GOT3 (cell line): Measurements from ENCODE around the gene PTPRZ1.

Source experiments
- DNase-seq: peaks from one replicate; lab custom pipeline; 2025; ENCODE audit warnings: mixed read lengths; lab: John Stamatoyannopoulos, UW

The PTPRZ1 gene

DNA sequence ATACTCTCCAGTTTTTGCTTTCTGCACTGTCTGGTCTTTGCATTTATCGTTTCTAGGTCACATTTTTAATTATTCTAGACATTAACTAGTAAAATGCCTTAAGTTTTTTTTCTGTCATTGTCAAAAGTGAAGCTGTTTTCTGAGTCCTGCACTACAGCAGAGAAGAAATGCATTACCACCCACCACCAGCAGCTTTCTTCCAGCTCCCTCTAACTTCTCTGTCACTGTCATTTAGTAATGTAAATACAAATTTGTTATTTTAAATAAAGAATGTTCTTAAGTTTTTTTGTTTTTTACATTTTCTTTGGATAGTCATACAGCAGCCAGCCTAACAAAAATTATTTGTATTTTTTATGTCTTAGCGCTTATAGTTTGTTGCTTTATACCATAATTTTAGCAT, 18.8 kb downstream of the PTPRZ1 start:
- no peak for DNase-seq

DNA sequence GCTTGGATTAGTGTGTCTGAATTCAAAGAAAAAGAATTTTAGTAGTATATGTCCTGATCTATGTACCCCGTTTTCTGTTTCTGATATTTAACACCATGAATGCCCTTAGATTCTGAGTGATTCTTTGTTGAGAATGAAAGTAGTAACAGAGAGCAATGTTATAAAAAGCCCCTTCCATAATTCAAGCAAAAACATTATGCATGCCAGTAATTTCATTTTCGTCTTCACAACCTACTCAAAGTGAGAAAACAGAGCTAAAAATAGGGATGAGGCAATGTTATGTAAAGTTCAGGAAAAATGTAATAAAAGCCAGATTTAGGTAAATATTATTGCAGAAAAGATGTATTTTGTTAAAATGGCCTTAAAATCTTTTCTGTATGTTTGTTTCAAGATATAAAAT, 28.1 kb downstream of the PTPRZ1 start:
- DNase-seq, result no peak

DNA sequence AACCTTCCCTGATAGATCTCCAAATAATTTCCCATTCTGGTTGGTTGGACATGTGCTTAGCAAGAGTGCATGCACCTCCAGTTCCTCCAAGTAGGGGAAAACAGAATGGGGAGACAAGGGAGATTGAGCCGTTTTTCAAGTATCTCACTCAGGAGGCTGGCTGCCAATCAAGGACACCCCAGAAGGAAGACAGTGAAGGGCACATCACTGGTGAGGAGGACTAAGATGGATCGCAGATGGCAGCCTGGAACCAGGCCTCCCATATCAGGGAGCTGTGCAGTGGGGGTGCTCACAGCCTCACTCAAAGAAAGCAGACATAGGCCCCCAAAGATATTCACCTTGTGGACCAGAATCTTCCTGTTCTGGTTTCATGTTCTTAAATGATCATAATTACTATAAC, 31.2 kb downstream of the PTPRZ1 start:
- DNase-seq, result no peak

DNA sequence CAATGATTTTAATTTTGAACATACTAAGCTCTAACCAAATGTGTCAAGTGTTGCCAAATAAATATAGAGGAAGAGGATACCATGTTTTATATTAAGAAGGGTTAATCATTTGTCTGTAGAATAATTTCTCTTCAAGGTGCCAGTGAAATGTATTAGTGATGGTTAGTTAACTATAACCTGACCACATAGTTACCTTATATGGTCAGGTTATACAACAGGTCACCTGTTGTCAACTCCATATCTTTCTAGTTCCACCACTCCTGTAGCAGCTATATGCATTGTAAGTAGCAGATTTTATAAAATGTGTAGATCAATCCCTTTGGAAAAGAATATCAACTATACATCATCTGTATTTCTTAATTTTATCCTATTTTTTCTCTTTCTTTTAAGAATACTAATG, 35.1 kb downstream of the PTPRZ1 start:
- no peak for DNase-seq

DNA sequence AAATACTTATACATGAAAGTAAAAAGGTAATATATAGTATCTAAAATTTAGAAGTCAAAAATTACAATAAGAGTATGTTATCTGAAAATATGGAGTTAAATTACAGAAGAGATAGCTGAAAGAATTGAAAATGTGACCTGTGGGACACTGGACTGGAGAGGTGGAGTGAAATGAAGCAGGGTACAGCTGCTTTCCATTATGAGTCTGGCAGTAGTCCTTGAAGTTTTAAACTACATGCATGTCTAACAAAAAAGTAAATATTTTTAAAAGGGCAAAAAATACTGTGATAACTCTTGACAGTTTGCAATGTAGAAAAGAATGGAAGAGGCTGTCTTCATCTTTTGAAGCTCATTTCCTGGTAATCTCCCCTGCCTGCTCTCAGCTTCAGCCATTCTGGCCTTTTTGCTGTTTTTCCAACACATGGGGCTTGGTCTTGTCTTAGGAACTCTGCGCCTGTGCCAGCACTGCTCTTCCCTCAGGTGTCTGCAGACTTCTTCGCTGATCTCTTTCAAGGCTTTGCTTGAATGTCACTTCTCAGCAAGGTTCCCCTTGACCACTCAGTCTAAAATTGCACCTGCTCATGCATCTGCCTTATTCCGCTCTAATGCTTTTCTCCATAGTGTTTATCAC, 36.9 kb downstream of the PTPRZ1 start:
- DNase-seq, result no peak

DNA sequence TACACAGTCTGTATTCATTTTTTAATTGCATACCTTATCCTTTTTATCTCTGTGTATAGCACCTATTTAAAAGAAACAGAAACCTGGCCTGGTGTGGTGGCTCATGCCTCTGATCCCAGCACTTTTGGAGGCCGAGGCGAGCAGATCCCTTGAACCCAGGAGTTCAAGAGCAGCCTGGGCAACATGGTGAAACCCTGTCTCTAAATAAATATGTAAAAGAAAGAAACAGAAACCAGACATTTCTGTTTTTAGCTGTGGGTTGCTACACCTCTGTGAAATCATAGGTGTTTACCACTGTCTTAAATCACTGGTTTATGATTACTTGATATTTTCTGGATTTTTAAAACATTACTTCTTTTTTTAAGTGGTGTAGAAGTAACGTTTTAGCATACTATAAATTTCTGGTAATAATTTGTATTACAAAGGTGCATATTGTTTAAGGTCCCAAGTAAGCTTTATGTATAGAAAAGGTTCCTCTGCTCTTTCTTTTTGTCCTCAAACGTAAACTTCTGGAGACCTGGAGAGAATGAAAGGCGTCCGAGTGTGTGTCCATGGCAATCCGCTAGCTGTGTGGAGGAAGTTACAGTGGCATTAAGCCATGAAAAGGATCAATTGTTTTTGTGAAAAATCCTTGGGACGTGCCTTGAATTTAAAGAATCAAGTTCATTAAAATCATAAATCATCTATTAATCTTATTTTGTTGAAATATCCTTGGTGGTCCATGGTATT, 41.1 kb downstream of the PTPRZ1 start:
- no peak for DNase-seq

DNA sequence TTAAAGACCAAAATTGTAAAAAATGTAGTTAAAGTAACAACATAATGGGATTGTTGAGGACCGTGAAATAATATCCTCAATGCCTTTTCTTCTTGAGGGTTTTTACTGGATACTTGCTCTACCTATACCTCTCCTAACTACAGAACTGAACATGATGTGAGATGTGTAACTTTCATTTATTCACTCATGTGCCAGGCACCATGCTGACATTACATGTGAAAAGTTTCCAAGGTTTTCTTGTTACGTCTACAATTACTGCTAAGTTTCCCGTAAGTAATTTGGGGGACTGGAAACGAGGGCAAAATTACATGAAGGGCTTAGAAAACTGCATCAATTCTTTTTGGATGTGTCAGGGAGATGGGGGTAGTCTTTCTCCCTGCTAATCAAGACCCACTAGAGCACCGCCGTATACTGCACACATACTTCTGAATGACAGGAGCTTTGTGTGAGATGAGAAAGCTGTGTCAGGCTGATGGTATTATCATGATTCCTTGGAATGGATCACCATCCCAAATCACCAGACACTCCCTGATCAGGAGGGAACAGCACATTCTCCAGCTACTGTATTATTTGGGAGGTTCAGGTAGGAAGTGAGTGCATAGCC, 41.8 kb downstream of the PTPRZ1 start:
- no peak for DNase-seq

DNA sequence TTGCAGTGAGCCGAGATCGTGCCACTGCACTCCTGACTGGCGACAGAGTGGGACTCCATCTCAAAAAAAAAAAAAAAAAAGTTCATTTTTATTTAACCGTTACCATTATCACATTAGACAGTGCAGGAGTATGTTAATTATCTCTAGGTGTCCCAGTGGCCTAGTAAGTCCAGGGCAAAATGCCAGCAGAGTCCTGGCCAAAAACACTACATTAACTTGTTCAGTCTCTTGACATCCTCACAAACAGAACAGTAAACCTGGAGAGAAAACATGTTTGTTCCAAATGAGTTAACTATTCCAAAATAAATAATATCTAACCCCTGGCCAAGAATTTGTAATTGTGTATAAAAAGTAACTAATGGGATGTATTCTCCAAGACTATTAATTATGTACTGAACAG, 43.2 kb downstream of the PTPRZ1 start:
- DNase-seq, result no peak

DNA sequence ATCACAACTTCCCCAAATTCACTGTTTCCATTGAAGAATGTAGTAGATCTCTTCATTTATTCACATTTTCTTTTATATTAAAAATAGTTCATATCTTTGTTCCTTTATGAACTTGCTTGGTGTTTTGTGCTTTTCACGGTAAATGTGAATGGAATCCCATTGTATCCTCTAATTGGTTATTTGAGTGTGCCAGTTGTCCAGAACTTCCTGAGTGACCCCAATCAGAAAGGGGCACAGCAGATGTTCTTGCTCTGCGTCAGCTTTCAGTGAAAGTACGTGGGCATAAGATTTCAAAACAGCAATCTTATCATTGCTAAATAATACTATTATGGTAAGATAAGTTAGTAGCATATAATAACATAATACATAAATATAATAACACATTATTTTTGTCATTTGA, 47.0 kb downstream of the PTPRZ1 start:
- no peak for DNase-seq

DNA sequence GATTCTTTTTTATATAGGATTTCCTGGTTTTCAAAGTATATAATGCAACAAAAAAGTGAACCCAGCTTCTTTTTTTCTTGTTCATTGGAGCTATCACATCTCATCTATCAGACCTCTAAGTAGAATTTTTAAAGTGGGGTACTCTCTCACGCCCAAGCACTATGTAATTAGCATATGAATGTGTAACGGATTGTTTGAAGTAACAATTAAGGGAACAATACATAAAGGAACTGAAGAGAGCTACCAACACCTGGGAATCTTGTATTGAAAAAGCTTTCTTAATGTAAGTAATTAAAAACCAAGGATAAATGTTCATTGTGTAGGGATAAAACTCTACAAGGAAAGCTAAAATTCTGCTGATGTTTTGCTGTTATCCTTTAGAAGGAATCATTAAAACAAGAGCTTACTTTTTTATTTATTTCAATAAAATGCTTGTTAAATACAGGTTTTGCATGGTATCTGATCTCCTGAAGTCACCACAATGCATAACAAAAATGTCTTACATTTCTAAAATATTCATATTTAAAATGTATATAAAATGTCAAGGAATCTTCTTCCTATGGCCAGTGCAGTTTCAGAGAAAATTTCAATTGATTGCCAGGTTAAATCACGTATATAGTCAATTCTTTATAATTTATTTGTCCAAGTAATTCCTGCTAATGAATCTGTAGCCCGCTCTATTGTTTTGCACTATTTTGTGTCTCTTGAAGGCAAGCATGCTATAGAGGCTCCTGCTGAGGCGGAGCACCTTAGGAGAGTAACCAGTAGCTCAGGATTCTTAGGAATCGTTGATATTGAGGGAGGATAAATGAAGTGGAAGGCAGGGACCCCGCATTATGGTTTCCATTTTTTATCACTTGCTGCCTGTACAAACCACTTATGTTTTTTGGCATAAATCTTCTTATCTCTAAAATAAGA, 51.6 kb downstream of the PTPRZ1 start:
- no peak for DNase-seq

DNA sequence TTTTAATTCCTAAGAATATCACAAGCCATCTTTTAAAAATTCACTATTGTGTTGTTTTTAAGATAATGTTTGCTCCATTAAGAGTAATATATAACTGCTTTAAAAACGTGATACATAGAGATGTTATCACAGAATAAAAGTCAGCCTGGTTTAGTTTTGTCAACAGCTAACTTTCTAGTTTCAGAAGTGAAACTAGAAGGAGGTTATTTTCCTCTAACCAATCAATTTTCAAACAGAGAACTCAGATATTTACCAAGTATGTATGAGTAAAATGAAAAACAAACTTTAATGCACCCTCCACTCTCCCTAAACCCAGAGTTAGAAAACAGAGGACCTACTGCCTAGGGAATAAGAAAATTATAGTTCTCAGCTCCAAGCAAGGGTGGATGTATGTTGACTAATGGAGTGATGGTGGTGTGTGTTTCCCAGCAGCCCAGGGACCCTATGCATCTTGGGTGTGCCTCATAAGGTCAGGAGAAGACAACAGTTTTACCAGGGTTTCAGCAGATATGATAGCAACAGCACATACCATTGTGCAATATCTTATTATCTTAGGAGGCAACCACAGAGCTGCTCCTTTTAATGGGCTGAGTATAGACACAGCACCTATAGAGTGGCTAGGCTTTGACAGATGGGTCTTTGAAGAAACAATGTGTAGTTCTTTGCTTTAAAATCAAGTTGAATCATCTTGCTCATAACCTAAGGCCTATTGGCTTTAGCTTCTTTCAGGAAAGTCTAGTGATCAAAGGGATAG, 58.4 kb downstream of the PTPRZ1 start:
- no peak for DNase-seq

DNA sequence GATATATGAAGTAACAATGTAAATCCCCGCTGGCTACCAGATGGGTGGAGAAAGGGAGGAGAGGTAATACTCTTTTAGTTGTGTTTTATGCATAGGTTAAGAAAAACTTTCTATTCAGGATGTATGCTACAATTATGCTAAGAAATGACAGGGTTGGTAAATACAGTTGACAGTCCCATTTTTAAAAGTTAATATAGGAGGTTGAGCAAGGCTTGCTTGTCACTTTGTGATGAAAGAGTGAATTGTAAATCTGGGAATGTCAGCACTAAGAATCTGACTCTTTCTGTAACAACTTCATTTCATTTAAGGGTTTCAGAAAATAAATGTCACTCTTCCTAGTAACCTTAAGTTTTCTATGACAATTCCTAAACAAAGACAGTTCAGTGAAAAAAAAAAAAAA, 59.8 kb downstream of the PTPRZ1 start:
- no peak for DNase-seq

DNA sequence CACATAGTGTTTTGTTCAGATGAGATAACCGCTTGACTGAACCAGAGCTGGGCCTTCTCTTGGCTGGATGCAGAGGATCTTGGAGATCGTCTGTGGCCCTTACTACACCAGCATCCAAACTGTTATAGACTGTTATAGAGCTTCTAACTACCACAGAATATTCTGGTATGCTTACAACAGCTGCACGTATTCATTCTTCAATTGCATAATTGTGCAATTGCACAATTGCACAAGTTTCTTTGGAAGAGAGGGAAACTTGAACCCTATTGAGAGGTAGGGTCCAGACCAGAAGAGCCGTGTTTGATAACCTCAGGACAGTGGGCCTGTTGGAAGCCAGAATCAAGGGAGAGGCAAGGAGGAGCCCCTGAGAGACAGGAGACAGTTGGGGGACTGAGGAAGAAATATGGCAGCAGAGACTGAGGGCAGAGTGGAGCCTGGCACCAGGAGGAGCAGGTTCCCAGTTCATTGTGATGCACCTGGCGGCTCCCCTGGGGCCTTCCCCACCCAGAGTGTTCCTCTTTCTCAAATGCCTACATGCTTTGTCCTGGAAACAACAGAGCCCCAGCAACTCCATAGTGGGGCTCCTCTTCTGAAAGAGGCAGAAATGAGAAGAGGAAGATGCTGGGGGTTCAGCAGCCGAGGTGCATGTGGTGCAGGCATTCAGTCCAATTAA, 64.1 kb downstream of the PTPRZ1 start:
- no peak for DNase-seq

DNA sequence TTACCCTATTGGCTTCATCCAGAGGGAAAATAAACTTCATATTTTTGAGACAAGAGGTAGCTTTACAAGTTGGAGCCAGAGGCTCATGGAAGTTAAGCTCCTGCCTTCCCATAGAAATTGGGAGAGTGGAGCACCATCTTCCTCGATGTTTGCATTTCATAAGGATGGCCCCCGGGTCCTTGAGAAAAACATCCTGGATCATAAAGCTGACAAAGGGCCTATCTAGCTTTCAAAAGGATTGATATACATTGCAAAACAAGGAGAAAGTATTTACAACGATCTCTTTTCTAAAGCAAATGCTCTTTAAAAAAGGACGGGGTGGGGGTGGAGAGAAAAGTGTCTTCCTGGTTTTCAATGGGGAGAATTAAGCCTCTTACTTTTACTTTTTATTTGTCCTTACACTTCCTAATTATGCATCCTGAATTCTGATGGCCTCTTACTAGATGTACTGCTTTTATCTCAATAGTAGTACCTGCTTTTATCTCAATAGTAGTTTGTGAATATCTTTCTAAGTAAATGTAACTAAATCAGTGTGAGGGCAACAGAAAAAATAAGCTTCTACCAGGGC, 65.6 kb downstream of the PTPRZ1 start:
- no peak for DNase-seq

DNA sequence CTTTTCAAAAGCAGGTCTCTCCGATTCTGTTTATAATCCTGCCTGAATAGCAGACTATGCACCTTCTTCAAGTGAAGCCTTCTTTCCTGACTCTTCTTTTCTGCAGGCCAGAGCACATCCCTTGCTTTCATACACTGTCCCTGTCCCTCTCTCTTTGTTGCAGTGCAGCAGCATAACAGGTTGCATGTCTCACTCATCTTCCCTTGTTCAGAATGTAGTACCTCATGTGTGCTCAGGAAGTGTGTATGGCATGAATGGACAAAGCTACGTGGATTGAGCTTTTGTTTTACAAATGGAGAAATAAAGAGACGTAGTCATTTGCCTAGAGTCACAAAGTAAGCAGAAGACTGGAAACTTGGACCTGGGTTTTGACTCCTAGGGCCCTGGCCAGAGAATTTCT, 68.0 kb downstream of the PTPRZ1 start:
- no peak for DNase-seq

DNA sequence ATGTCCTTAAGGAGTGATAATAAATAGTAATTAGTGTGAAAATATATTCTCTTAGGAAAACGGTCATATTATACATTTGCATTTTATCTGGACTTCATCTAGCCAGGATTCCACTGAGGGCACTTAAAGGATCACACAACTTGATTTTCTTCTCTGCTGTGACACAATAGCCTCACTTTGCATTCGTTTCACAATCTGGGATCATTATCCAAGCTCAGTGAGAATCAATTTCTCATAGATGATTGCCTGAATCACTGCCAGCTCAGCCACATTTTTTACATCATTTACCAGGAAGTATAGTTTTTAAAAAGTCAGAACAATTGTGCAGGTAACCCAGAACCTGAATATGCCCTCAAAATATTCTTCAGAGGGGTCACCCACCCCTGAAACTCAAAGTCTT, 68.9 kb downstream of the PTPRZ1 start:
- DNase-seq, result no peak

DNA sequence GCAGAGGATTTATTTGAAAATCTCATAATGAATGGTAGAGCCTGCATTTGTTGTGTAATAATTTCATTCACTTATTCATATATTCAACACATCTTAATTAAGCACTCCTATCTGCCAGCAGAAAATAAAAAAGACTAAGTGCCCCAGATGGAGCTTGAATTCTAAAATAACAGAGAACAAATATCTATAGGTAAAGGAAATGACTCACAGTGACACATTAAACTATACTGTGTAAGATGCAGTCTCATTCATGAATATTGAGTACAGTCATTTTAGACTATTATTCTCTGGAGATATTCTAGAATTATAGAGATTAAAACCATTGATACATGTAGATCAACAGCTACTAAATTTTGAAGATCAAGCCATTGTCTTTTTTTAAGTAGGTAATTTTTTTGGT, 72.1 kb downstream of the PTPRZ1 start:
- DNase-seq, result no peak

DNA sequence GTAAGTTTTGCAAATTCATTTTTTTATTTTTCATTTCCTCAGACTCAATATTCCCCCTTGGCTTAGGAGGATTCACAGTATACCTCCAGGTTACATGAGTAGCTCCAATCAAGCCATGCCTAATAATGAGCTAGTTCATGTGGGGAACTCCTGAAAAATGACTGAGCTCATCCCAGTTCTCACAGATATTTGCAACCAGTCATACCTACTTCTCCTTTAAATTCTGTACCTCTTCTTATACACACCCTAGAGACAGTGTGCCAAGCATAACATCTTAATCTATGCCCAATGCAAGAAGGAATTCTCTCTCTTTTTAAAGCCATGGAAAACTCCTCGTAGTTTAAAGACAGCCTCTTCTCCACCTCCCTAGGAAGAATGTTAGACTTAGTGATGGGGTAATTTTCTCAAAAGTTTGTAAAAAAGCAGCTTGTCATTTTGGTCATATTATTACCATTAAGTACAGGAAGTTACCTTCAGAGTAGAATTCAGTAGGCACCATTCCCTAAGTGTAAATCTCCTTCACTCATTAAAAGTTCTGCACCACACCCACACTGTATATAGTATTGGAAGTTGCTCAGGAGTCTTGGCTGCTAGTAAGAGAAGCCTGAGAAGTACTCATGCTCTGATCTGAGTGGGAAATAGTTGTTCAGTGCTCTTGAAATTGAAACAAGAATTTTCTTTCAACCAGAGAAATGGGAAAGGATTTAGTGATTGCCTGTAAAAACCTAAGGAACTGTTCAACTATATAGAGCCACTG, 72.7 kb downstream of the PTPRZ1 start:
- DNase-seq, result no peak

DNA sequence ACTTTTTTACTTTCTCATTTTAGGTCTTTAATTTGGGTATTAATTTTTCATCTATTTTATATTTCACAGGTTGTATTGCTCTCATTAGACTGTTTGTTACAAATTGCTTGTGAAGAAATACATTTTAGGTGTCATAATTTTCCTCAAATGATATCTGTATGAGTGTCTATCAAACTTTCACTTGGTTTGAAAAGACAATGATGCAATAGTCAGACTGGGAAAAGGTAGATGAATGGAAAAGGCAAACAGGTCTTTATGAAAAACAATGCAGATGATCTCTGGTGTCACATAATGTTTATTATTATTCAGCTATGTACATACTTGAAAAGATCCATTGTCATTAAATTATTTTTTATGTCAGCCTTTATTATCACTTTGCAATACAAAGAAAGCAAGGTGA, 80.2 kb downstream of the PTPRZ1 start:
- DNase-seq, result no peak

DNA sequence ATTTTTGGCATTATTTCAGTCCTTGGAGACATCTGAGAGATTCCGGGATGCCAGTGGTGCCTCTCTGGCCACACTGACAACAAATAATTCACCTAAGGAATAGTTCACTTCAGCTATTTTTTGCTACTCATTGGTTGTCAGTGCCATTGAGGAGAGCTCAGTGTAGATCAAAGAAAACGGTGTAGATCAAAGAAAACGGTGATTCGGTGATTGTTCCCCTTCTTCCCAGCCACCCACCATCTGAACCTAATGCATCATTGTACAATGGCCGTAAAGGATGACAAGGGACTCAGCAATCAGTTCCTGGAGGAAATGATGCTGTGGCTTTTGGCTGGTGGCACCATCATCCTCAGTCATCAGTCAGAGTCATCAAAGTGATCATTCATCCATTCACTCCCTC, 80.6 kb downstream of the PTPRZ1 start:
- no peak for DNase-seq
